NB4 (cell line): ENCODE measurements around the gene SYP.

Experiments
- MYC ChIP-seq: IDR thresholded peaks from 2 replicates; pipeline ENCODE4 v1.6.1; 2011; ENCODE audit warnings: low read depth, low read length
- TF ChIP-seq, protein P1 (sequence below): IDR thresholded peaks from 2 replicates; pipeline ENCODE4 v1.6.1; 2011; ENCODE audit warnings: low read depth, low read length
- TF ChIP-seq, protein P2 (sequence below): IDR thresholded peaks from one replicate; pipeline ENCODE4 v1.5.1; 2012; ENCODE audit warnings: low read depth, low read length

DNA sequence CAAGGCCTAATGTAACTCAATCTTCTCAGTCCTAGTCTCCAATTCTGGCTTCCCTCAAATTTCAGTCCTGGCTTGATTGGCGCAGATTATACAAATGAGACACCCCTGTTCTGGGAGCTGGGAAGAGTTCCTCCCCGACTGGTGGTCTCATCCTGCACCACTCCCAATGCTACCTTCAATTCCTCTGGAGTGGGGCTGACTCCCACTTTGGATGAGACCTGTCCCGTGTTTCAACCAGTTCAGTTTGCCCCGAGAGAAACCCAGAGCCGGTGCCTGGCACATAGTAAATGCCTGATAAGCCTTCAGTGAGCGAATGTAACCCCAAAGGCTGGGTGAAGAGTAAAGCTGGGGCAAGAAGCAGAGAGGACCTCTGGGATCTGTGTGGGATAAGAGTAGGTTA lies 4.0 kb upstream of the SYP start:
- TF ChIP-seq, protein P1, sequence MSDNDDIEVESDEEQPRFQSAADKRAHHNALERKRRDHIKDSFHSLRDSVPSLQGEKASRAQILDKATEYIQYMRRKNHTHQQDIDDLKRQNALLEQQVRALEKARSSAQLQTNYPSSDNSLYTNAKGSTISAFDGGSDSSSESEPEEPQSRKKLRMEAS, result no peak
- TF ChIP-seq, protein P2, sequence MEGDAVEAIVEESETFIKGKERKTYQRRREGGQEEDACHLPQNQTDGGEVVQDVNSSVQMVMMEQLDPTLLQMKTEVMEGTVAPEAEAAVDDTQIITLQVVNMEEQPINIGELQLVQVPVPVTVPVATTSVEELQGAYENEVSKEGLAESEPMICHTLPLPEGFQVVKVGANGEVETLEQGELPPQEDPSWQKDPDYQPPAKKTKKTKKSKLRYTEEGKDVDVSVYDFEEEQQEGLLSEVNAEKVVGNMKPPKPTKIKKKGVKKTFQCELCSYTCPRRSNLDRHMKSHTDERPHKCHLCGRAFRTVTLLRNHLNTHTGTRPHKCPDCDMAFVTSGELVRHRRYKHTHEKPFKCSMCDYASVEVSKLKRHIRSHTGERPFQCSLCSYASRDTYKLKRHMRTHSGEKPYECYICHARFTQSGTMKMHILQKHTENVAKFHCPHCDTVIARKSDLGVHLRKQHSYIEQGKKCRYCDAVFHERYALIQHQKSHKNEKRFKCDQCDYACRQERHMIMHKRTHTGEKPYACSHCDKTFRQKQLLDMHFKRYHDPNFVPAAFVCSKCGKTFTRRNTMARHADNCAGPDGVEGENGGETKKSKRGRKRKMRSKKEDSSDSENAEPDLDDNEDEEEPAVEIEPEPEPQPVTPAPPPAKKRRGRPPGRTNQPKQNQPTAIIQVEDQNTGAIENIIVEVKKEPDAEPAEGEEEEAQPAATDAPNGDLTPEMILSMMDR, result no peak
- no peak for TF ChIP-seq MYC
